RWPE2 (cell line): ENCODE results near the gene GREM1.

Source experiments
- ATAC-seq: fragments of 200-7000 bp; cut with Tn5 transposase; 3 replicates; pipeline ENCODE4 v1.9.1; 2021; ENCODE audit warnings: low read depth
- DNase-seq: peaks from one replicate; pipeline ENCODE4 v3.0.0-alpha.2; 2020; ENCODE audit warnings: low spot score
- H3K27ac ChIP-seq: fragments of 450-650 bp; 2 replicates; pipeline ENCODE4 v1.5.1; 2017; ENCODE audit warnings: mild to moderate bottlenecking; ENCODE audit not compliant: poor library complexity, severe bottlenecking
- H3K27me3 ChIP-seq: fragments of 250-450 bp; sonication (Bioruptor Pico); 2 replicates; pipeline ENCODE4 v1.5.1; 2021; ENCODE audit warnings: mild to moderate bottlenecking, moderate library complexity; ENCODE audit not compliant: insufficient read depth, poor library complexity, severe bottlenecking
- H3K36me3 ChIP-seq: fragments of 250-450 bp; sonication (Bioruptor Pico); 2 replicates; pipeline ENCODE4 v1.5.1; 2020; ENCODE audit warnings: low read depth, mild to moderate bottlenecking, moderate library complexity
- H3K4me1 ChIP-seq: fragments of 250-450 bp; sonication (Bioruptor Pico); 2 replicates; pipeline ENCODE4 v1.5.1; 2021; ENCODE audit warnings: mild to moderate bottlenecking, moderate library complexity; ENCODE audit not compliant: insufficient read depth, poor library complexity, severe bottlenecking
- H3K4me3 ChIP-seq: fragments of 250-450 bp; sonication (Bioruptor Pico); 2 replicates; pipeline ENCODE4 v1.5.1; 2021; ENCODE audit warnings: mild to moderate bottlenecking, moderate library complexity; ENCODE audit not compliant: severe bottlenecking
- H3K9me3 ChIP-seq: fragments of 250-450 bp; sonication (Bioruptor Pico); 2 replicates; pipeline ENCODE4 v1.5.1; 2021; ENCODE audit warnings: mild to moderate bottlenecking, moderate library complexity; ENCODE audit not compliant: severe bottlenecking
- TF ChIP-seq, protein P1 (sequence below): fragments of 450-650 bp; IDR thresholded peaks from one replicate; pipeline ENCODE4 v1.5.1; 2017; ENCODE audit warnings: mild to moderate bottlenecking, moderate library complexity; ENCODE audit not compliant: poor library complexity, severe bottlenecking

Gene GREM1

DNA sequence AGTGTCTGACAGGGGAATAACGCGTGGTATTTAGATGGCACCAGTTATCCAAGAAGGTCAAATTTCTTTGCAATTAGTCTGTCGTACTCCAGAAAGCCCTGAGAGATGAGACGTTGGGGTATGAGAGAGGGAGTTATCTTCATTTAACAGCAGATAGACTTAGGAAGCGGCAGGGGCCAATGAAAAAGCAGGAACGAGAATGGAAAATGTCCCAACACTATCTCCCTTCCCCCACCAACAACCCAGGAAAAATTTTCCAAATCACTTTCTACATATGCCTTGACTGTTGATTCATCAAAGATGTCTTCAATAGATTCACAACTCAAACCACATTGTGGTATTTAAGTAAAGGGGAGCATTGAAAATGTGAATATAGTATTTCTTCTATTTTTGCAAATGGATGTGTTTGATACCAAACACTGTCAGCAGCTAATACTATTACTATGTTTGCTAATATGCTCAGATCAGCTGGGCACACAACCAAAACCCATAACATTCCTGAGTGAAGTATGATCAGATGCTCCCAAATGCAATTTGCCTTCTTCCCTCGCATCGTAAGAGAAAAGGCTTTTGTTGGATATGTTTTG, 13.3 kb upstream of the GREM1 start:
- Histone ChIP-seq H3K4me3 (no peak overlapping the region), H3K36me3 (no peaks in the 10 kb centered on the region), H3K27ac (no peak overlapping the region), H3K27me3 (no peaks in the 10 kb centered on the region), H3K9me3 (no peaks in the 10 kb centered on the region), H3K4me1 (peaks cover 21% of the 10 kb centered on the region)
- TF ChIP-seq, protein P1, sequence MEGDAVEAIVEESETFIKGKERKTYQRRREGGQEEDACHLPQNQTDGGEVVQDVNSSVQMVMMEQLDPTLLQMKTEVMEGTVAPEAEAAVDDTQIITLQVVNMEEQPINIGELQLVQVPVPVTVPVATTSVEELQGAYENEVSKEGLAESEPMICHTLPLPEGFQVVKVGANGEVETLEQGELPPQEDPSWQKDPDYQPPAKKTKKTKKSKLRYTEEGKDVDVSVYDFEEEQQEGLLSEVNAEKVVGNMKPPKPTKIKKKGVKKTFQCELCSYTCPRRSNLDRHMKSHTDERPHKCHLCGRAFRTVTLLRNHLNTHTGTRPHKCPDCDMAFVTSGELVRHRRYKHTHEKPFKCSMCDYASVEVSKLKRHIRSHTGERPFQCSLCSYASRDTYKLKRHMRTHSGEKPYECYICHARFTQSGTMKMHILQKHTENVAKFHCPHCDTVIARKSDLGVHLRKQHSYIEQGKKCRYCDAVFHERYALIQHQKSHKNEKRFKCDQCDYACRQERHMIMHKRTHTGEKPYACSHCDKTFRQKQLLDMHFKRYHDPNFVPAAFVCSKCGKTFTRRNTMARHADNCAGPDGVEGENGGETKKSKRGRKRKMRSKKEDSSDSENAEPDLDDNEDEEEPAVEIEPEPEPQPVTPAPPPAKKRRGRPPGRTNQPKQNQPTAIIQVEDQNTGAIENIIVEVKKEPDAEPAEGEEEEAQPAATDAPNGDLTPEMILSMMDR: no peak
- no peak for DNase-seq
- ATAC-seq: no peak

DNA sequence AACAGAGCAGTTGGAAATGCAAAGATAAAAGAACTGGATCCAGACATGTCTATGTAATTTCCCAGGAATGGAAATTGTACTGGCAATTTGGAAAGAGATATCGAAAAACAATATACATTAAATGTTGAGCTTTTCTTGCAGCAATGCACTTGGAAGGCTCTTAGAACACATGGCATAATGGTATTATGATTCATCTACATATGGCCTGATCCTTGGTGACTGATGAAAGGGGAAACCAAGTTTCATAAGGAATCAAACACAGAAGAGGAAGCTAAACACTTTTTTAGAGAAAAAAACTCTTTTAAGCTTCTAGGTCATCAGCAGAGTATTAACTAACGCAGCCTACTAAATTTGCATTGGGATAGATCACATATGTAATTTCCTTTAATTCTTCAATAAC, 12.4 kb upstream of the GREM1 start:
- Histone ChIP-seq H3K9me3 (no peaks in the 10 kb centered on the region), H3K4me3 (no peak overlapping the region), H3K4me1 (peaks cover 21% of the 10 kb centered on the region), H3K27ac (peak overlapping the region; percentile 35), H3K27me3 (no peaks in the 10 kb centered on the region), H3K36me3 (no peaks in the 10 kb centered on the region)
- ATAC-seq (no peak), DNase-seq (no peak)
- TF ChIP-seq, protein P1: no peak

DNA sequence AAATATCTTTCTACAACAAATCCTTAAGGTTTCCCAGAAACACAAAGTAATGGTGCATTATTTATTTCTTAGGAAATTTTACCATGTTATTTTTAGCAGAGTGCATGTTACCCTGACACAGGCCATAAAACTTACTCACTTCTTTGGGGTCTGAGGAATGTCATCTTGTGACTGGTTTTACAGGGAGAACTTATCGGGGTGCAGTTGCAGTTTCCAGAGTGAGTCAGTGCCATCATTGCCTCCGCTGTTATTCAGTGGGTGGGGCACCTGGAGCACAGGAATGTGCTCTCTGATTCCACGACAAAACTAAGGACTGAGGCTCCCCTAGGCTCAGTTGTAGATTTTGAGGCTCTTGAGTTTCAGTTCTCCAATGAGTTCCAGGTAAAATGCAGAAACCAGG, 11.1 kb upstream of the GREM1 start:
- H3K36me3 ChIP-seq: no peaks in the 10 kb centered on the region
- no peaks in the 10 kb centered on the region for H3K27me3 ChIP-seq
- H3K27ac ChIP-seq: peak overlapping the region; percentile 35
- H3K9me3 ChIP-seq: no peaks in the 10 kb centered on the region
- H3K4me3 ChIP-seq: no peak overlapping the region
- DNase-seq: no peak
- H3K4me1 ChIP-seq: peaks cover 21% of the 10 kb centered on the region
- TF ChIP-seq, protein P1: no peak
- ATAC-seq: peak; percentile 82

DNA sequence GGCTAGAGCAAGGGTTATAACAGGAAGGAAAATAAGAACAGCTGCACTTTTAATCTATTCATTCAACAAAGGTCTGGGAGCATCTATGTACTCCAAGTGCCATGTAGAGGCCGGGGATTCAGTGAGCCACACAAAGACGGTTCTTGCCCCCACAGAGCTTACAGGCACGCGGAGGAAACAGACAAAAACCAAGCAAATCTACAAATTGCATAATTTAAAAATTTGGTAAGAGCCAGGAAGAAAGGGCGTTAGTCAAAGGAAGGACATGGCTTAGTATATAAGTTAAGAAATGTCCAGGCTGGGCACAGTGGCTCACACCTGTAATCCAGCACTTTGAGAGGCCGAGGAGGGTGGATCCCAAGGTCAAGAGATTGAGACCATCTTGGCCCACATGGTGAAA, 10.4 kb upstream of the GREM1 start:
- TF ChIP-seq, protein P1: no peak
- ATAC-seq: no peak
- Histone ChIP-seq H3K27me3 (no peaks in the 10 kb centered on the region), H3K36me3 (no peaks in the 10 kb centered on the region), H3K27ac (peak overlapping the region; percentile 35), H3K4me1 (peaks cover 21% of the 10 kb centered on the region), H3K4me3 (no peak overlapping the region), H3K9me3 (no peaks in the 10 kb centered on the region)
- no peak for DNase-seq

DNA sequence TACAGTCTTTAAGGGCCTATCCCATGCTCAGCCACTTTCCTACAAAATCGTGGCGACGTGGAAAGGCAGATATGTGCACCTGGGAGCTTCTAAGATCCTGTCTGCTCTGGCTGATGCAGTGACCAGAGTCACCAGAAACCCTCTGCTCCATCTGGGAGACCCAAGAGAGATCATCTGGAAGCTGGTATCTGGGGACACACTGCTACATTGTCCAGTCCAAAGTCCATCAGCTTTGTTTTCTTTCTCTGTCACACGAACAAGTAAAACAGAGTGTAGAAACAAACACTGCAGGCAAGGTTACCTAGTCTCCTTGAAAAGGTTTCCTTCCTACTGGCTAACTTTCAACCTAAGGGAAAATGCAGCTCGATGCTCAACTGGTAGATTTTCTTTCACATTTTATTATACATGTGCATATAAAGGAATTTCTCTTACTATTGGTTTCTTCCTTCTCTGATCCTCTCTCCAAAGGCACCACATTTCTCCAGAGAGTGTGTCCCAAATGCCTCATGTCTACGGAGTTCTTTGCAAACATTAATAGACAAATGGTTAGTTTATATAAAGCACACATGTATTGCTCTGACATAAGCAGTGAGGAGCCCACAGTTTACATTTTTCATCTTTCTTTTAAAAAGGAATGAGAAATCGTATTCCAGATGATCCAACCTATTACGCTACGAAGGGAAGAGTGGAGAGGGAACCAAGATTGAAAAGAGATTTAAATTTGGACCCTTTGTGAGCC, 8.3 kb upstream of the GREM1 start:
- Histone ChIP-seq H3K36me3 (no peaks in the 10 kb centered on the region), H3K9me3 (no peaks in the 10 kb centered on the region), H3K4me3 (no peak overlapping the region), H3K27ac (no peak overlapping the region), H3K4me1 (peaks cover 21% of the 10 kb centered on the region), H3K27me3 (peaks cover 2% of the 10 kb centered on the region)
- TF ChIP-seq, protein P1: no peak
- no peak for ATAC-seq
- no peak for DNase-seq
